ENCODE data around the gene OR13D1.
A peak's percentile ranks its signal among the peaks of the same experiment; 100 is the strongest.
"Not testable (repeated sequence)": the region's sequence is repeated elsewhere in the genome, so short reads cannot be mapped to it uniquely, and the experiment has no call there.

The OR13D1 gene, protein sequence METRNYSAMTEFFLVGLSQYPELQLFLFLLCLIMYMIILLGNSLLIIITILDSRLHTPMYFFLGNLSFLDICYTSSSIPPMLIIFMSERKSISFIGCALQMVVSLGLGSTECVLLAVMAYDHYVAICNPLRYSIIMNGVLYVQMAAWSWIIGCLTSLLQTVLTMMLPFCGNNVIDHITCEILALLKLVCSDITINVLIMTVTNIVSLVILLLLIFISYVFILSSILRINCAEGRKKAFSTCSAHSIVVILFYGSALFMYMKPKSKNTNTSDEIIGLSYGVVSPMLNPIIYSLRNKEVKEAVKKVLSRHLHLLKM

GRCh38 chr9:104694218-104694617 is at the start of gene OR13D1:
TSS of gene OR13D1 (plus strand) at chr9:104694518. CDS start at chr9:104694518, 0 bp downstream.
- no peak for DNase-seq (ENCODE audit: low read depth)

- DNase-seq (ENCODE audit: low read depth) = no peak
These were observed 35.7 kb upstream of the OR13D1 start for GRCh38 chr9:104658496-104659195.

- DNase-seq (ENCODE audit: low read depth) = no peak
These were observed 18.7 kb upstream of the OR13D1 start for GRCh38 chr9:104675611-104676010.

GRCh38 chr9:104682642-104683041 is 11.7 kb upstream of the OR13D1 start:
- DNase-seq (ENCODE audit: low read depth) = peak; percentile 22

- no peak for DNase-seq (ENCODE audit: low read depth)
These were observed 8.2 kb upstream of the OR13D1 start for GRCh38 chr9:104686081-104686480.

- no peak for DNase-seq (ENCODE audit: low read depth)
These were observed 6.0 kb downstream of the OR13D1 start for GRCh38 chr9:104700306-104700705.

- not testable (repeated sequence) for DNase-seq (ENCODE audit: low read depth)
These were observed 14.4 kb downstream of the OR13D1 start for GRCh38 chr9:104708737-104709136.

- DNase-seq (ENCODE audit: low read depth) = no peak
These were observed 17.3 kb downstream of the OR13D1 start for GRCh38 chr9:104711604-104712003.

GRCh38 chr9:104725014-104725413 is 30.7 kb downstream of the OR13D1 start:
- DNase-seq (ENCODE audit: low read depth) = no peak

- DNase-seq (ENCODE audit: low read depth) = no peak
These were observed 44.1 kb downstream of the OR13D1 start for GRCh38 chr9:104738452-104738851.

GRCh38 chr9:104740621-104741020 is 46.3 kb downstream of the OR13D1 start:
- DNase-seq (ENCODE audit: low read depth) = no peak

DNA sequence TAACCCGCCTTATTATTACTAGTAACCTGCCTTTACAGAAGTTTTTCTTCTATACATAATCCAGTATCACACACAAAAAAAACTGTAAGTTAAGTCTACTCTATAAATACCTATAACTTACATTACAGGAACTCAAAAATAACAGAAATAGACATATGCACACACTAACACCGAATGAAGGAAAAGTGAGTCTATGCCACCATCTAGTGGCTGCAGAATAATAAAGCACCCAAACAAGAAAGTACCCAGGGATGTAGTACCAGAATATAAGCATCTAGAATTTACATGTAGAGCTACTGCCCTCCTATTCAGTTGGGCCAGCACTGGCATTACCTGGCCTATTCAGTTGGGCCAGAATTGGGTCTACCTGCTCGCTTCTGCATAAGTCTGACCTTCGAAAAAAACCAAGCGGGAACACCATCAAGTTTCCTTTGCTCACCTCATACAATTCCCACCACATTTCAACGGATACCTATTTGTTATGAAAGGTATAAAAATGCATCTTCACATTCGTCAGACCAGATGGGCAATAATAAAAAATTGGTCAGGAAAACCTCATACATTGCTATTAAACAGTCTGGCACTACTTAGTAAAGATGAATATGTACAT is 49.2 kb downstream of the OR13D1 start:
- no peak for DNase-seq (ENCODE audit: low read depth)

Data from GM04504 (cell line).